GM21390 (cell line): ENCODE data around the gene YEATS2.
"Not testable (repeated sequence)": the region's sequence is repeated elsewhere in the genome, so short reads cannot be mapped to it uniquely, and the experiment has no call there.

Experiments used
- ATAC-seq: cut with Tn5 transposase; IDR thresholded peaks from one replicate; pipeline ENCODE4 v1.9.1; 2021; ENCODE audit not compliant: unreplicated experiment

YEATS2 gene

DNA sequence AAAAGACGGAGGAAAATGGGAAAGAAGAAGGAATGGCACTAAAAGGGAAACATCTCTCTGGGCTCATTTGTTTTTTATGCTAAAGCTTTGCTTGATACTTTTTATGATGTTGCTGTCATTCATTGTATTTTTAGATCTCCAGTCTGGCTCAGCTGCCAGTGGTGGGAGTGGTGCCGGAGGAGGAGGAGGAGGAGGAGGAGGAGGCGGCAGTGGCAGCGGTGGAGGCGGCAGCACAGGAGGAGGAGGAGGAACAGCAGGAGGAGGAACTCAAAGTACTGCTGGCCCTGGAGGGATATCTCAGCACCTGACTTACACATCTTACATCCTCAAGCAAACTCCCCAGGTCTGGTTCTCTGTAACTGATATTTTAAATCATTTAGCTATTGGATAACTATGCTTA is 78.2 kb downstream of the YEATS2 start:
- no peak for ATAC-seq

DNA sequence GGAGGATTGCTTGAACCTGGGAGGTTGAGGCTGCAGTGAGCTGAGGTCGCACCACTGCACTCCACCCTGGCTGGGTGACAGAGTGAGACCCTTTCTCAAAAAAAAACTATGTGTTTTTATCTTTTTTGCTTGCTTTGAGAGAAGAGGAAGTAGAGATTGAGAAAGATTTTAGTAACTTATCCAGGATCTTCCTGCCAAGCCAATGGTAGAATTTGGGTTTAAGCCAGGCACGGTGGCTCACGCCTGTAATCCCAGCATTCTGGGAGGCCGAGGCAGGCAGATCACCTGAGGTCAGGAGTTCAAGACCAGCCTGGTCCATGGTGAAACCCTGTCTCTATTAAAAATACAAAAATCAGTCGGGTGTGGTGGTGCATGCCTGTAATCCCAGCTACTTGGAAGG is 78.9 kb downstream of the YEATS2 start:
- not testable (repeated sequence) for ATAC-seq

DNA sequence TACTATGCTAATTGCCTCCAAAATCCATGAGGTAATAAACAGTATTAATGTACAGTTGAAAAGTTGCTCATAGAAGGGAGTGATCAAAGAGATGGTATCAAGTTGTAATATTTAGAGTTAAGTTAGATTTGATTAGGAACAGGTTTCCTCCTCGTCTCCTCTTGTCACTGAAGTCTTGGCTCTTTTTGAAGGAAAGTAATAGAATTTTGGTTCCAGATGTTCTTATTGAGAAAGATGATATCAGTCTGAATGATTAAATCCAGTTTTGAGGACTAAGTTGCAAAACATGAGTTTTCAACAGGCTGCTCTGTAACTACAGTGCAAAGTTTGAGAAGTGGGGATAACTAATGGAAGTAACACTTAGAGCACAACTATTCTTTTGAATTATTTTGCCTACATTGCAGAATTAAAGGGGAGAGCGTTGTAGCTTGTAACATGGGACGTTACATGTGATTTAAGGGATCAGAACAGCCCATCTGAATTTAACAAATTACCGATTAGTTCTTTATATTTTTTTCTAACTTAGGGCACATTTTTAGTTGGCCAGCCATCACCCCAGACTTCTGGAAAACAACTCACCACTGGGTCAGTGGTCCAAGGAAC is 79.5 kb downstream of the YEATS2 start:
- no peak for ATAC-seq

GRCh38 chr3:183779896-183780465 is 82.4 kb downstream of the YEATS2 start:
- ATAC-seq = no peak

DNA sequence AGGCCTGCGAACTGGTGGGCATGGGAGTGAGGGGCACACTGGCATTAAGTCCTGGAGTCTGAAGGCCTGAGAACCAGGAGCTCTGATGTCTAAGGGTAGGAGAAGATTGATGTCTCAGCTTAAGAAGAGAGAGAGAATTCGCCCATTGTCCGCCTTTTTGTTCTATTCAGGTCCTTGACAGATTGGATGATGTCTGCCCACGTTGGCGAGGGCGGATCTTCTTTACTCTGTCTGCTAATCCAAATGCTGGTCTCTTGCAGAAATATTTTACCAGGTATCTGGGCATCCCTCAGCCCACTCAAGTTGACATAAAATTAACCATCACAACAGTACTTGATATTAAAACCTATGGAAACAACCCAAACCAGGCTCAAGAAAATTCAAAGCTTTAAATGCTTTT is 83.6 kb downstream of the YEATS2 start:
- ATAC-seq = no peak

- ATAC-seq = no peak
These were observed 85.1 kb downstream of the YEATS2 start for GRCh38 chr3:183782576-183783276.

- ATAC-seq = not testable (repeated sequence)
These were observed 86.9 kb downstream of the YEATS2 start for GRCh38 chr3:183784503-183784902.

DNA sequence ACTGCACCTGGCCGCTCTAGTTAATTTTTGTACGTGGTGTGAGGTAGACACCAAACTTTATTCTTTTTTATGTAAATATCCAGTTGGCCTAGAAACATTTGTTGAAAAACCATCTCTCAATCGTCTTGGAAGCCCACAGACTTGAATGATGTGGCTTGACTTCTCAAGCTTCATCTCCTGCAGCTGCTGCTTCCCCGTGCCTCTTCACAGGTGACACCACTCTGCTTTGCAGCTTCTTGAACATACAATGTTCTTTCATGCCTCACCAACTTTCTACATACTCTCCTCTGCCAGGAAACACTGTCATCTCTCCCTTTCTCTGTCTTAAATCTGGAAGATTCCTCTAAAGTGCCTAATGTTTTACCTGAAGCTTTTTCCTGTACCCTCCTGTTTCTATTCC is 92.2 kb downstream of the YEATS2 start:
- no peak for ATAC-seq

DNA sequence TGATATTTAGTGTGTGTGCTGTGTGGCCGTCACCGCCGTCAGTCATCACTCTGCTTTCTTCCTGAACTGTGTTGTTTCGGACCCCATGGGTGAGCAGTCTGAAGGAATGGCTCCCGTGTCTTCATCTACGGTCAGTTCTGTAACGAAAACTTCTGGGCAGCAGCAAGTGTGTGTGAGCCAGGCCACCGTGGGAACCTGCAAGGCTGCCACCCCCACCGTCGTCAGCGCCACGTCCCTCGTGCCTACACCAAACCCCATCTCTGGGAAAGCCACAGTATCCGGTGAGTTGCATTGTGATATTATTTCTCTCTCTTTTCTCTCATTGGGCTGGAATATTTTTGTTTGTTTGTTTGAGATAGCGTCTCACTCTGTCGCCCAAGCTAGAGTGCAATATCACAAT is 93.1 kb downstream of the YEATS2 start:
- ATAC-seq = no peak

DNA sequence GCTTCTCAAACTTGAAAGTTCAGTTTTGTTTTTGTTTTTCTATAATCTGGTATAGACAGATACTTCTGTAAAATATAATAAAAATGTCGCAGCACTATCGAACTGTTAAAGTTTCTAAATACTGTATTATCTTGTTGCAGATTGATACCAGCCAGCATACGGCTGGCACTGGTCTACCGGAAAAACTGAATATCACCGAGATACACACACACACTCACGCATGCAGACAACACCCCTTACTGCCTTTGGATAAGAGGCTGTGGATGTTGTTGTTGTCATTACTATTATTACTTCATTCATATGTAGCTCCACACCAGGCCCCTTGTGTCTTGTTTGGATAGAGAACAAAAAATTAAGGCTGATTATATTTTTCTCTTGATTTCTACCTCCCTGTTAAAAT is 95.4 kb downstream of the YEATS2 start:
- no peak for ATAC-seq

DNA sequence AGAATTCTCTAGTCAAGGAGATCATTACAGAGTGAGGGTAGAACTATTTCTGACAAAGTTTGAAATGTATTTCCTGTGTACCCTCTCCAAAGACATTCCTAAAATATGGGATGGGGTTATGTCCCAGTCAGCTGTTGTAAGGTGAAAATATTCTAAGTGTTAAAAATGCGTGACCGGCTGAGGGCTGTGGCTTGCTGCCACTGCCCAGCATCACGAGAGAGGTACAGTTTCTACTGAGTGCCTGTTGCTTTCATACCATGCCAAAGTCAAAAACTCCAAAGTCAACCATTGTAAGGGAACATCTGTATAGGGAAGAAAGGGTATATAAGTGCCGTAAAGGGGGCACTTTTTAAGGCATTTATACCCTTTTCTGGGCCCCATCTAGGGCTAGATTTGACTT is 96.9 kb downstream of the YEATS2 start:
- ATAC-seq = no peak

GRCh38 chr3:183796372-183796771 is 98.8 kb downstream of the YEATS2 start:
- ATAC-seq = no peak

- ATAC-seq = no peak
These were observed 100.4 kb downstream of the YEATS2 start for GRCh38 chr3:183797996-183798395.

- no peak for ATAC-seq
These were observed 101.9 kb downstream of the YEATS2 start for GRCh38 chr3:183799461-183799860.

DNA sequence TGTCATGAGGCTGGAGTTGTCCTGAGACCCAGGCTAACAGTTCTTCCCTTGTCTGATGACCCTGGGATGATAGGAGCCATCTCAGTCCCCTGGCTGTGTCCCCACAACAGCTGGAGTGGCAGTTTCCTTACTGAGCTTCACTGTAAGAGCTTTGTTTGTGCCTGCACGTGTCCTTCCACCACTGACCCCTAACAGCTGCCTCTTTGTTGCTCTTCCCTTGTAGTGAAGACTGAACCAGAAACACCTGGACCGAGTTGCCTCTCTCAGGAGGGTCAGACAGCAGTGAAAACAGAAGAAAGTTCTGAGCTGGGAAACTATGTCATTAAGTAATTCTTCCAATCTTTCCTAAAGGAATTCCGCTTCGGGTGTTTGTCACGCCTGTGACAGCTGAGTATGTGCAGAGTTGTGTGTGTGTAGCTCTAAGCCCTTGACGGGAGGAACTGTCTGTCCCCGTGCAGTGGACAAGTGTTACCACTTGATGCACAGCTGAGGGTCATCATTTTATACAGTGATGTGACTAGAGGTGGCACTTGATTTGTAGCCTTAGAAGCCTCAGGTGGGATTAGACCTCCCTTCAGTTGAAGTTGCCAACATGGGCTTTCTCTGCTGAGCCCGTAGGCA is 102.8 kb downstream of the YEATS2 start:
- ATAC-seq = no peak

- no peak for ATAC-seq
These were observed 104.0 kb downstream of the YEATS2 start for GRCh38 chr3:183801601-183802000.

GRCh38 chr3:183802989-183803388 is 105.4 kb downstream of the YEATS2 start:
- ATAC-seq = no peak

DNA sequence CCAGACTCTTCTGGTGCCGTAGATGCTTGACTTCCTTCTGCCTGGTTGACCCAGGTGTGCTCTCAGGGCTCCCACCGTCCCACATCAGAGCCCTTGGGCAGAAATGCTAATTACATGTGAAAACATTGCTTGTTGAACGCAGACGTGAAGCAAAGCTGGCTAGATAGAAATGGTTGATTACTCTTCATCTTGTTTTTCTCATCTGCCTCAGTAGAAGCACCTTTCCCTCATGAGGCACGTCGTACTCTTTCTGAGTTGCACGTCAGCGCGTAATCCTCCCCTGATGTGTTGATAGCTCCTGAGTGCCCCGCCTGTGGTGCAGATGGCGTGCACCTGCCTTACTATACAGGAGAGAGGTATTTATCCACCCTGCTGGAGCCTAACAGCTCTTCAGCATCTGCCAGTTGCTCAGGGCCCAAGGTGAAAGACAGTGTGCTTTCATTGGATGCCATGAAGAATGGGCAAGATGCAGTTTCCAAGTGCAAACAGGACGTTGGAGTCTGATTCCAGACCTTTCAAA is 109.7 kb downstream of the YEATS2 start:
- ATAC-seq = no peak

- ATAC-seq = no peak
These were observed 110.3 kb downstream of the YEATS2 start for GRCh38 chr3:183807881-183808280.

DNA sequence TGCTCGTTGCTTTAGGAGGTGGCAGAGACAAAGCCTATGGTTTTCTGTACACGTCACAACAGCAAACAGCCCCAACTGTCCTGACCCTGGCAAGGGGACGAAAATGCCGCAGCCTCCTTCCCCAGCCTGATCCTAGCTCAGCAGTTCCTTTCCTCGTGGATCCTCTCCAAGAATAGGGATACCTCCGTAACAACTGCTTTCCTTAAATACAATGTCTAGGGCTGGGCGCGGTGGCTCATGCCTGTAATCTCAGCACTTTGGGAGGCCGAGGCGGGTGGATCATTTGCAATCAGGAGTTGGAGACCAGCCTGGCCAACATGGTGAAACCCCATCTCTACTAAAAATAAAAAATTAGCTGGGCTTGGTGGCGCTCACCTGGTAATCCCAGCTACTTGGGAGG is 110.8 kb downstream of the YEATS2 start:
- ATAC-seq = no peak

DNA sequence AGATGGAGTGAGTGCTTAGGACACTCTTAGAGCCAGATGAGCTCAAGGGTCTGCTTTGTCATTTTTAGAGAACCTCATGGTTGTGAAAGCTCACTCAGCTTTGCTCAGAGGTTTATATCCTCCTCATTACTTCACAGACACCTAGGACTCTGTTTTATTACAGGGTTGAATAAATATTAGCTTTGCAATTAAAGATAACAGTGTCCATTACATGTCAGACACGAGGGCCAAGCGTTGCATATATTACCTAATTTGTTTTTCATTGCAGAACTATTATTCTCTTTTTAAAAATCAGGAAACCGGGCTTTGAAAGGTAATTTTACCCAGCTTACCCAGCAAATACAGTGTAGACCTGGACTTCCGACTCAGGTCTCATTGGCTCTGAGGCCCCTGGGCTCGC is 111.7 kb downstream of the YEATS2 start:
- no peak for ATAC-seq
